GM03348 (cell line): ENCODE measurements around the gene SCAMP3.
"Not testable (repeated sequence)": the region's sequence is repeated elsewhere in the genome, so short reads cannot be mapped to it uniquely, and the experiment has no call there.

ENCODE experiments used
- DNase-seq: peaks from one replicate; pipeline ENCODE4 v3.0.0; 2012; ENCODE audit warnings: low spot score

The SCAMP3 gene

DNA sequence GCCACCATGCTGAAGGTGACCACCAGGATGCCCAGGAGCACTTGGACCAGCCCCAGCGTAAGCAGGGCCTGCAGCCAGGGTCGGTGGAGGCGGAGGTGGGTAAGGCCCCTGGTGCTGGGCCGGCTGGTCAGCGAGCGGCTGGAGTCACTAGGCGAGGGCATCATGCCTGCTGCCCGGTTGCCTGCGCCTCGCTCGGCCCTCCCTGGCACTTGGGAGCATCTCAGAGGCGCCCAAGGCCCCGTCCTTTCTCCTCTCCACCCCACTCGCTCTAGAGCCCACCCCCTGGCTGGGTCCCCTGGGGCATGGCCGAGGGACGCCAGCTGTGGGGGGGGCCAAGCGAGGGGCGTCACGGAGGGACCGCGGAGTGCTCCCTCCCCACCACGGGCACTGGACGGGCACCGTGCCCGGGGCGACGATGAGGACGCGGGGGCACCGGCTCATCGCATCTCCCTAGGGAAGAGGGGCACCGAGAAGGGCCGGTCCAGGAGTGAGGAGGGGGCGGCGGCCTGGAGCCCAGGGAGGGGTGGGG, 7.4 kb downstream of the SCAMP3 start:
- DNase-seq, result peak; percentile 53

DNA sequence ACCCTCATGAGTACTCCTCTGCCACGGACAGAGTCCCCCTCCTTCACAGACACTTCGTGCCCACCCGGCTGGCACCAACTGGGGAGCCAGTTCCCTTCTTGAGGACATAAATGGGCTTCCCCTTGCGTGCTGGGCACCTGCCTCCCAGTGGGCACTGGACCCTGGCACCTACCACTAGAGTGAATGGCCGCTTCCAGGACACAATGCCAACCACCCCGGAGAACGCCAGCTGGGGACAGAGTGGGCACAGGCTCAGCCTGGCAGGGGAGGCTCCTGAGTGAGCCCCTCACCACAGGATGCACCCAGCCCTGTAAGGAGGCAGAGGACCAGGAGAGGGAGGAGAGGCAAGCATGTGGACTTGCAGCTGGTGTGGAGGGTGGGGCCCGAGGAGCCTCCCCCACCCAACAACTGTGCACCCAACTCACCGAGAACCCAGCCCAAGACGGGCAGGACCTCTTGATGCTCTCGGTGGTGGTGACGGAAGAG, 7.9 kb downstream of the SCAMP3 start:
- peak; percentile 33 for DNase-seq

DNA sequence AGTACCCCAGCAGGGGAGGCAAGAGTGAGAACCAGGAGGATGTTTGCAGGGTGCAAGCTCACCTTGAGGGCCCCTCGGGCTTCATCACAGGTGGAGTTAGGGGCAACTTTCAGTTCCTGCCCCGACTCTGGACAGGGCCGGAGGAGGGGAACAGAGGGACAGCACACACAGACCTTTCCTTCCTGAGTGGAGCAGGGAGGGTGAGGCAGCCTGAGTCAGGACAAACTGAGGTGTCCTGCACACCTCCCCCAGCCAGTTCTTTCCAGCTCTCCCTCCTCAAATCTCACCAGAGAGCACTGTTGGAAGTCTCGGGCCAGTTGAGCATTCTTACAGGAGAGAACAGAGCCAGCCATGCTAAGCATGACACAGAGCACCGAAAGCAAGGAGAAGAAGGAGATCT, 8.4 kb downstream of the SCAMP3 start:
- peak; percentile 11 for DNase-seq

DNA sequence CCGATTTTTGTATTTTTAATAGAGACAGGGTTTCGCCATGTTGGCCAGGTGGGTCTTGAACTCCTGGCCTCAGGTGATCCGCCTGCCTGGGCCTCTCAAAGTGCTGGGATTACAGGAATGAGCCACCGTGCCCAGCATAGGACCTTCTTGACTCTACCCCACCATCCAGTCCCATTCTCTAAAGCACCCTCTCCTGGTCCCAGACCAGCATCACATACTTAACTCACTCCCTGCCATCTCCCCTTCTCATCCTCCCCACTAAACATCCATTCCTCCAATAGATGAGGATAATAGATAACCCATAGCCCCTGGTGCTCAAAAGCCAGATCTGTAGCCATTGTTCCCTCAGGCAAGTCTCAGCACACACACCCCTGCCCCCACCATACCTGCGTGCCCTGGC, 9.0 kb downstream of the SCAMP3 start:
- DNase-seq, result no peak

DNA sequence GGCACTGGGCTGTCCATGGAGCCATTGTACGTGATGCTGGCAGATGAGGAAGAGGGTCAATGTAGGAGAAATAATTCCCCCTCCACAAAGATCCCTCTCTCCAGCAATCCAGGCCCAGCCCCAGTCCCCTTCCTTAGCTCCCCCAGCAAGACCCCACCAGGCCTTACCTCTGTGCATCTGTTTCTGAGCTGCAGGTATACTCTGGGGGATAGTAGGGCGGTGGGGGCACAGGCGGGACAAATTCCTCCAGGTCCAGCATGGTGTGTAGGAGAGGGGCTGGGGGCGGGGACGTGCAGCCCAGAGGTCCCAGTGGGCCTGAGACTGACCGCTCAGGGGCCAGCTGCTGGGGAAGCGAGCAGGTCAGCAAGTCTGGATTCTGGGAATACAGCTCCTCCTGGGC, 10.6 kb downstream of the SCAMP3 start:
- no peak for DNase-seq

DNA sequence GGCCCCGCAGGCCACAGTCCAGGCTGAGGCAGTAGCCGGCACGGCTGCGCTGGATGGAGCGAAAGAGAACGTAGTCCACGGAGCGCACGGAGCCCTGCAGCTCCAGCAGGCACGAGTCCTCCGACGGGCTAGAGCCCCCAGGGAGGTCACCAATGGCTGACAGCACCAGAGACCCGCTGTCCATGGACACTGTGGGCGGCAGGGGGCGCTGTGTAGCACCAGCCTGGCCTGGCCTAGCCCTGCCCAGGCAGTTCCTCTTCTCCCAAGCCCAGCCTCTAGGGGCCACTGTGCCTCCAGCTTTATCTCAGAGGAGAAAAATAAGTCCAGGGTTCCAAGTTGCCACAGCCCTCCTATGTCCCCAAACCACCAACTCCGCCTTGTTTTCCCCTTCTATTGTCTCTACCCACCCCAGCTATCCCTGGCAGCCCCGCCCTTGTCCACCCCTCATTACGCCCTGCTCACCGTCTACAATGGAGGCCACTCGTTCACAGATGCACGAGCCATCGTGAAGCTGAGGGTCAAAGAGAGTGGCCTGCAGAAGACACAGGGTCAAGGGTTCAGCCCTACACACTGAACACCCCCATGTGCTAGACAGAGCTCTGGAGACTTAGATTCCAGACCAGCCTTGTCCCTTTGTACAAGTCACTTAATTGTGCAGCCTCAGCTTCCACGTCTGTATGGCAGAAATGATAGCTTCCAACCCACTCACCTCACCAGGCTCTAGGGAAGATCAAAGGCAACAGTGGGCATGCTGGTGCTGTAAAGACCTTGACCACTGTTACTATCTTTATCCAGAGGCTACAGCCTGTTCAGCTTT, 11.3 kb downstream of the SCAMP3 start:
- peak; percentile 95 for DNase-seq

DNA sequence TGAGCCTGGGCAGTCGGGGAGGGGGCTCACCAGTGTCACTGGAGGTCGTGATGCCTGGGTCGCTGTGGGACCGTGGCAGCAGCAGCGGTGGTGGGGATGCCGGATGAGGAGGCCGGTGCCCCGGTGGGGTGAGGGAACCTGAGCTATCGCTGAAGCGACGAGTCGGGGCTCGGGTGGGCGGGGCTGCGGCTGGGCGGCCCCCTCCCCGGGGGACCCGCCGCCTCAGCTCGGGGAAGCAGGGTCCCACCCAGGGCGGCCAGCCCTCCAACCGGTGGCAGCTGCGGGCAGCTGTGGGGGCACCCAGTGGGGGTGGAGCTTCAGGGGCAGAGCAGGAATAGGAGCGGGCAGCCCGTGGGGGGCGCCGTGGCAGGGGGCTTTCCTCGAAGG, 11.9 kb downstream of the SCAMP3 start:
- DNase-seq, result no peak

DNA sequence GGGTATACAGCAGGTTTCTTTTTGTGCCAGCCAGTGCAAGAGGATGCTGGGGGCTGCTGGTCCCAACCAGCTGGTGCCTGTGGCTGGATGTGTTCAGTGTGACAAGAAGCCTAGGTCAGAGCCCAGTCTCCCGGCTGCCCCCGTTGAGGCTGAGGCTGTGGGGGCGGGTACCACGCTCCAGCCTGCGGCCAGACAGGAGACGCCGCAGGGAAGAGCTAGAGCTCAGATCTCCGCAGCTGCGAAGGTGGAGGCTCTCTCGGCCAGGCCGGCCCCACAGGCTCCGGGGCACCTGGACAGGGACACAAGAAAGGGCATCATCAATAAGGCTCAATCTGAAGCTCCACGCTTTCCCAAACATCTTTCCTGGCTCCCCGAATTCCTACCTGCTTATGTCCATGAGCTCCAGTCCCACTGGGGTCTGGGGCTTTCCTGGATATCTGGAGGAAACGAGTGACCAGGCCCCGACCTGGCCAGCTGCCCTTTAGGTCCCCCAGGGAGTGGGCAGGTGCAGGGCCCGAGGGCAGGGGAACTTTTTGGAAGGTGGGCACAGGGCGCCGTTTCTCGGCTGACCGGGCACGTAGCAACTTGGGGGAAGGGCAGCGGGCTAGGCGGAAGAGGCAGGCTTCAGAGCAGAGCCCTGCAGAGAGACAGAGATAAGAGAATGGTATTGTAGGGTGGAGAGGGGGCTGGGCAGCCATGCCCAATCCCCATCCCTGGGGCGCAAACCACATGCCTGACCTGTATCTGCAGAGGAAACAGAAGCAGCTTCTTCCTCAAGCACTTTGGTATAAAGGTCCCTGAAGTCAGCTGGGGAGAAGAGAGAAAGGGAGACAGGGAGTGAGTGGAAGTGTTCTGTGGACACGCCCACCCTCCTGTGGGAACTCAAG, 14.2 kb downstream of the SCAMP3 start:
- no peak for DNase-seq

DNA sequence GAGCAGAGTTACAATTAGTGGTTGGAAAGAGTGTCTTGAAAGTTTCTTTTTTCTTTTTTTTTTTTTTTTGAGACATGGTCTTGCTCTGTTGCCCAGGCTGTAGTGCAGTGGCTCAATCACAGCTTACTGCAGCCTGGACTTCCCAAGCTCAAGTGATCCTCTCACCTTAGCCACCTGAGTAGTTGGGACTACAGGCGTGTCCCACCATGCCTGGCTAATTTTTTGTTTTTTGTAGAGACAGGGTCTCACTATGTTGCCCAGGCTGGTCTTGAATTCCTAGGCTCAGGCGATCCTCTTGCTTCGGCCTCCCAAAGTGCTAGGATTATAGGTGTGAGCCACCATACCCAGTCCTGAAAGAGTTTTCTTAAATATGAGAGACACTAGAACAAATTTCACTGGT, 15.4 kb downstream of the SCAMP3 start:
- not testable (repeated sequence) for DNase-seq

DNA sequence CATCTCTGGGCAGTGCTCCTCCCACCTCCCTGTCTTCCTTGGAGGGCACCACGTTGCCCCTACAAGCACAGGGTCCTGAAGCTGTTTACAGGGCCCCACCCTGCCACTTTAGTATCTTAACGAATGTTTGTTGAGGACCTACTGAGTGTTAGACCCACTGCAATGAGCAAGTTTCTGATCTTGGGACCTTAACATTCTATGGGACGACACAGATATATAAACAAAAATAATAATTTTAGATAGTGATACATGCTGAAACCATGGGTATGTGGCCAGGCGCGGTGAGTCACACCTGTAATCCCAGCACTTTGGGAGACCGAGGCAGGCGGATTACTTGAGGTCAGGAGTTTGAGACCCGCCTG, 17.0 kb downstream of the SCAMP3 start:
- DNase-seq, result no peak

DNA sequence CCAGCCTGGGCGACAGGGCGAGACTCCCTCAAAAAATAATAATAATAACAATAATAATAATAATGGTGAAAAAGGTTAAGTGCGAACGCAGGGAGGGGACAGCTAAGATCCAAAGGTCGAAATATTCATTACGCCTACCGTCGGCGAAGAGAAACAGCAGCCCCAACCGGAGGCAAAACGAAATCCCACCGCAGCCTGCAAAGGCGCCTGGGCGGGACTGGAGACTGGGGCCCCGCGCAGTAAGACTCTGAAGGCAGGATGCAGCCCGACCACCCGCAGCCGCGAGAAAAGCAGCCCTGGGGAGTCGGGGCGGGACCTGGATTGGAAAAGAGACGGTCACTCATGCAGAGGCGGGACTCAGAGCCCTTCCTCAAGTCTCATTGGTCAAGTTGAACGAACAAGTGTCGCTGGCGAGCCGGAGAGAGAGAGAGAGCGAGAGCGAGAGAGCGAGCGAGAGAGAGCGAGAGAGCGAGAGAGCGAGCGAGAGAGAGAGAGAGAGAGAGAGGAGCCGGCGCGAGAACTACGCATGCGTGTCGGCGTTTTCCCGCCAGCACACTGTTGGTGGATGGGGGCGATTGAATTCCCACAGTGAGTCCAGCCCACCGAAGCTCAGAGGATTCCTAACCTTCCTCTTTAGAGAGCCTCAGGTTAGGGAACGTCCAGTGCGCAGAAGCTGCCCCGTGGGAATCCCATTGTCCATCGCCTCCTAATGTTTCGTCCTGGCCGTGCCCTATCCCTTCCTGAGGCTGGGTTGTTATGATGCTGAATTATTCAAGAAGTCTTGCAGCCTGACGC, 17.6 kb downstream of the SCAMP3 start:
- peak; percentile 94 for DNase-seq

DNA sequence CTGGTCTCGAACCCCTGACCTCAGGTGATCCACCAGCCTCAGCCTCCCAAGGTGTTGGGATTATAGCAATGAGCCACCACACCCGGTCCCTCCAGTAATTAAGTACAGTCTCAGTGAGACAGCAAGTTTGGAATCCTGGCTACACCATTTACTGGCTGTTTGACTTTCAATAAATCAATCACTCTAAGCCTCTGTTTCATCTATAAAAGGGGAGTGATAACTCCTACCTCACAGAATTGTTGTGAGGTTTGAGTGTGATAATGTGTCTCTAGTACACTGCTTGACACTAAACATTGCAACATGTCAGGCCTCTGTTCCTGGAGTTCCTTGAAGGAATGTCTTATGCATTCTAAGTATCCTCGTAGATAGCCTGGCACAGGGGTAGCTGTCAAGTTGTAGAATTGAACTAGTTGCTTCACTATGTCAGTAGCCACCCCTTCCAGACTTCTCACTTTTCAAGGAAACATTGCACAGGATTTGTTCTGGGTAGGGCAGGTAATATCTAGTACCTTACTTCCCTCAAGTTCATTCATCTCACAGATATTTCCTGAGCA, 19.3 kb downstream of the SCAMP3 start:
- no peak for DNase-seq

DNA sequence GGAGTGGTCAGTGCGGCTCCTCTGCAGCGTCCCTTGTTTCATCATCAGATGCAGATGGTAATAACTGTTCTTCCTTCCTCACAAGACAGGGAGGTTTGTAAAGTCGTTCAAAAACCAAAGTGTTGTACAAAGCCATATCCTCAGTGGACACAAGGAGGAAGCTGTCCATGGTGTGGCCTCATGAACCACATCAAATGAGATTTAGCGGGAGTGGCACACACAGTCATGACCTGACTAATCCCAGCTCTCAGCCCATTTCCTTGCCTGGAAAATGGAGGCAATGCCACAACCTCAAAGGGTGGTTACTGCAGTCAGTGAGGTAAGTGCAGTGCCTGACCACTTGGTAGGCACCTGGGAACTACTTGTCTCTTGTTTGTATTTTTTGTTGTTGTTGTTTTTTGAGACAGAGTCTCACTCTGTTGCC, 20.3 kb downstream of the SCAMP3 start:
- no peak for DNase-seq

DNA sequence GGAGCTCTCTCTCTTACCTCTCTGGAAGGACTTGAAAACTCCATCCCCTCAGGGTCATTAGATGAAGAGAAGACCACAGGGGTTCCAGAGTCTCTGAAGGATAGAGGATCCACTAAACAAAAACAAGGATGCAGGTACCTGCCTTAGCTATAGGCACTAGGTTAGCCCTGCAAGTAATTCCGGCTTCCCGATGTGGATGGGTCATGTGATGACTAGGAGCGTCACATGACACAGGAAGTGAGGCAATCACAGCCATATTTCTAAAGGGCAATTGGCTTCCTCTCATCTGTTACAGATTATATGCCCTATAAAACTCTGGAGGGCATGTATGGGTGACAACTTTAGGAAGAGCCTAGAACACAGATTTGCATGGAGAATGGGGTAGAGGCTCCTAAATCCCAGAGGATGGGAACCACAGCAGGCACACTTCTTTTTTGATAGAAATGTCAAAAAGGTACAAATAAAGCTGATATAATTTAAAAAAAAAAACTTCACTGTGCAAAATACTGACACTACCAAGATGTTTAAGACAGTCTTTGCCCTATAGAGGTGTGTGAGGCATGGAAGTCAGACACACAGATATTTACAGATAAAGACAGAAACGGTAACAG, 21.0 kb downstream of the SCAMP3 start:
- DNase-seq, result peak; percentile 79

DNA sequence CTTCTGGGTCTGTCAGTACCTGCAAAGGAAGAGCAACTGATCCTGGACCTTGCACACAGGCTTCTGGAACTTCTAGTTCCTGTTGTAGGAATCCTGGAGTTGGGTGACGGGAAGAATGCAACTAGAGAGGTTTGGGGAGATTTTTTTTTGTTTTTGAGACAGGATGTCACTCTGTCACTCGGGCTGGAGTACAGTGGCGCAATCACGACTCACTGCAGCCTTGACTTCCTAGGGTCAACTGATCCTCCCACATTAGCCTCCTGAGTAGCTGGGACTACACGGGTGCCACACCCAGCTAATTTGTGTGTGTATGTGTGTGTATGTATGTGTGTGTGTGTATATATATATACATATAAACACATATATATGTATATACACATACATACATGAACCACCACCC, 25.7 kb downstream of the SCAMP3 start:
- DNase-seq, result no peak

DNA sequence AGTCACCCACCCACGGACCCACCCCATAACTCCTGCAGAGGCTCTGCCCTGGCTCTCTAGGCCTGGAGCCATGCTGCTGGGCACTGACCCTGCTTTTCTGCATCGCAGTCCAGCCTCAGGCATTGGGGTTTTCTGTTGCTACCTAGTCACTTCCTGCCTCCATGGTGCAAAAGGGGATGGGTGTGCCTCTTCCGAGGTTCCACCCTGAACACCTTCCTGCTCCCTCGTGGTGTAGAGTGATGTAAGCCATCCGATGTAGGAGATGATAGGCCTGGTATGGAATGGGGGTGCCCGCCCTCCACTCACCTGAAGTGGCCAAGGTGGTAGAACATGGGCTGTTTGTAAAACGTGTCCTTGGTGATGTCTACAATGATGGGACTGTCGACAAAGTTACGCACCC, 26.8 kb downstream of the SCAMP3 start:
- not testable (repeated sequence) for DNase-seq

DNA sequence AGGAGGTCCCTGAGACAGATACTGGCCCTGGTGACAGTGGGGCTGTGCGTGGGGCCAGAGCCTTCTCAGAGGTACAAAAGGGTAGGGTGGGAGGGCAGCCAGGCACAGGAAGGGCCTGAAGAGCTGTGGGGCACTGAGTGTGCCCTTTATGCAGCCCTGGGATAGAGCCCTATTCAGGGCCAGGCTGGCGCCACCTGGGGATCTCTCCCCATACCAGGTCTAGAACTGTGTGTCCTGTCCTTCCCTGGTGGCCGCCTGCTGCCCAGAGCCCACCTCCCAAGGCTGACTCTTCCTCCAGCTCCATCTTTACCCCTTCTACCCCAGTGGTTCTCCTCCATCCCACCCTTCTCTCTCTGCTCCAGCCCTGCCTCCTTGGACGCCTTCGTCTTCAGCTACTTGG, 28.7 kb downstream of the SCAMP3 start:
- DNase-seq, result not testable (repeated sequence)

DNA sequence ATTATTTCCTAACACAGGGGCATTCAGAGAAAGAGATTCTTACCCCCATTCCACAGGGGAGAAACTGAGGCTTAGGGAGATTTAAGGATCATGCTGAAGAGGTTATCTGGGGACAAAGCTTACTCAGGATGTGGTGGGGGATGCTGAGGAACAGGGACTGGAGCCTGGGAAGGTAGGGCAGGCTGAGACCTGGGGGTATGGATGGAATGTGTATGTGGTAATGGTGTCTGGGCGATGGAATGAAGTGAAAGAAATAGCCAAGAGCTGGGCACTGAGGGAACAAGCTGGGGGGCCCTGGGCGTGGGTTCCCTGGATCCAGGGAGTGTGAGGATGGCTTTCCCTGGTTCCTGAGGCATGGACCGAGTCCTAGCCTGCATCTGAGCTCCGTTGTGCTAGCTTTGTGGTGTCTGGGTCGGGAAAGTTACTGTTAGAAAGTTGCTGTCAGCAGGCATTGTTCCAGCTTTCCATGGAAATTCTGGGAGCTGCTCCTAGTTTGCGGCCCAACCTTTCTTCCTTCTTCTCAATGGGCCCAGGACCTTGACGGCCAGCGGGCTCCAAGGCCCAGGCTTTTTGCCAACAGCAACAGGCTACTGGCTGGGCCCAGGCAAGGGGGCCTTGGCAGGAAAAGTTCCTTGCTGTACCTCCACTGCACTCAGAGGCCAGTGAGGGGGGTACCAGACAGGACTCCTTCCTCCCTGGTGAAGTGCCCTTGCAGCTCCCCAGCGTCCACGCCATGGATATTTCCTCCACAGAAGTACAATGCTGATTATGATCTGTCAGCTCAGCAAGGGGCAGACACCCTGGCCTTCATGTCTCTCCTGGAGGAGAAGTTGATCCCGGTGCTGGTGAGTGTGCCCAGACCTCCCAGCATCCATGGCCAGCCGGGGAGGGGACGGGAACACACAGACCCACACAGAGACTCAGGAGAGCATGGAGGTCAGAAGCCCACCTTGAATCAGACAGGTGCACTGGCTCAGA, 29.9 kb downstream of the SCAMP3 start:
- DNase-seq, result peak; percentile 16

DNA sequence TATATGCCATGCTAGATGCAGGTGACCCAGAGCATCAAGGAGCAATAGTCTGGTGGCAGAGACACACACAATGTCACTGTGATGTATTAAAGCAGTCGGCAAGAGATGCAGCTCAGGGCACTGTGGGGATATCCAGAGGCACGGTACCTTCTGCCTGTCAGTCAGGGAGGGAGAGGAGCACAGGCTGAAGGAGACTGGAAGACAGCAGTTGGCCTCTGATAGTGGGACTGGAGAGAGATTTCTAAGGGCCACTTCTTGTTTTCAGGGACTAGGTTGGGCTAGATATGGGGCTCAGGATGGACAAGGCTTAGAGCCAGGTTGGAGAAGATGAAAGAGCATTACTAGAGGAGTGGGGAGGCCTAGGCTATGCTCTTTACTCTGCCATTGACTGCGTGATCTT, 30.9 kb downstream of the SCAMP3 start:
- DNase-seq, result not testable (repeated sequence)

DNA sequence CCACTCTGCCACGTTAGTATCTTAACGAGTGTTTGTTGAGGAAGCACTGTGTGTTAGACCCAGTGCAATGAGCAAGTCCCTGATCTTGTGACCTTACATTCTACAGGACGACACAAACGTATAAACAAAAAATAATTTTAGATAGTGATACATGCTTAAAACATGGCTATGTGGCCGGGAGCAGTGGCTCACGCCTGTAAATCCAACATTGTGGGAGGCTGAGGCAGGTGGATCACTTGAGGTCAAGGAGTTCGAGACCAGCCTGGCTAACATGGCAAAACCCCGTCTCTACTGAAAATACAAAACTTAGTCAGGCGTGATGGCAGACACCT, 34.1 kb downstream of the SCAMP3 start:
- no peak for DNase-seq
